Activated CD4-positive, alpha-beta T cell treated with anti-CD3 and anti-CD28 coated beads, Interleukin-2, Interleukin-6, amounts not matched to agents 100 ng/mL and 50 ng/mL, durations not matched to agents 16 hours and 8 hours (primary cell): ENCODE measurements around the gene ARHGAP31.

Experiments used
- DNase-seq: peaks from one replicate; pipeline ENCODE4 v3.0.0-alpha.2; 2020

Gene ARHGAP31

DNA sequence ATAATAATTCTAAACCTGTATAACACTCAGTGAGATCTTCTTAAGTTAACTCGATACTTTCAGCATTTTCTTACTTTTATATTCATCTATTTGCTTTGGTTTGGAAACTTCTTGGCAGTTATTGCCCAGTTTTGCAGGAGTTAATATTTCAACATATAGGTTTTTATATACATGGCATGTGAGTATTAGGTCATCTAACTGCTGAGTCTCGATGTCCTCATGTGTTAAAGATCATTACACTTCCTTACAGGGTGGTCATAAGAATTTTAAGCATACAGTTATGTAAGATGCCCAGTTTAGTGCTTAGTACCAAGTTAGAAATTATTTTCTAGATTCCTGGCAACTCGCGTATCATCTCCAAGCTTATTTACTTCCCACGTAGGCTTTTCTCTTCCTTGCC, 106.3 kb downstream of the ARHGAP31 start:
- no peak for DNase-seq

- DNase-seq, result peak; percentile 7
Measured at GRCh38 chr3:119401069-119401468, 106.9 kb downstream of the ARHGAP31 start.

- no peak for DNase-seq
Measured at GRCh38 chr3:119401503-119402440, 107.6 kb downstream of the ARHGAP31 start.

DNA sequence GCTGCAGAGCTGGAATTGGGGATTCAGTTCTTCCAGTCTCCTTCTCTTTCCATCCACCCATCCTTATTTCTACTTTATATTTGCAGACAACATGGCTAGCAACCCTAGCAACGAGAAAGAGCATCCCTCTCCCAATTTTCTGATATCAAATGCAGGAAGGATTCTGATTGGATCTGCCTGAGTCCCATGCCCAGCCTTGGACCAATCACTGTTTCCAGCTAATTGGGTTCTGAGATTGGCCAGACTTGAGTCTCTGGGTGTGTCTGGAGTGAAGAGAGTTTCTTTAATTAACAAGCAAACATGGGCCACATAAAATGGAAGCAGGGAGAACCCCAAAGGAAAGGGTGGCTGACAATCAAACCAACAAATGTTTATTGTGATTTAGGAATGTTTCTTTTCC, 108.6 kb downstream of the ARHGAP31 start:
- DNase-seq, result no peak

DNA sequence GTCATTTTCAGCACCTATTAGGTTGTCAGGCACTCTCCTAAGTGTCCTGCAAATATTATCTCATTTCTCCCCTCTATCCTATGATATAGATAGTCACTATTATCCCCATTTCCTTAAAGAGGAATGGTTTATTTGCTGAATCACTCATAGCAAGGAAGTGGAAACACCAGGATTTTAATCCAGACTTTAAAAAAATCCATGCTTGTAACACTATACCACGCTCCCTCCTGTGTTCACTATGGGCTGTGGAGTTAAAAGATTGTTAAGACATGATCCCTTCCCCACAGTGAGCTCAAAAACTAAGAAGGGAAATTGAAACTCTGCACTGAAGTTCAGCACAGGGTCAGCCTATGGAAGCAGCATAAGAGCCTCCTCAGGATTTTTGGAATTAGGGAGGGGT, 109.0 kb downstream of the ARHGAP31 start:
- DNase-seq, result no peak

DNA sequence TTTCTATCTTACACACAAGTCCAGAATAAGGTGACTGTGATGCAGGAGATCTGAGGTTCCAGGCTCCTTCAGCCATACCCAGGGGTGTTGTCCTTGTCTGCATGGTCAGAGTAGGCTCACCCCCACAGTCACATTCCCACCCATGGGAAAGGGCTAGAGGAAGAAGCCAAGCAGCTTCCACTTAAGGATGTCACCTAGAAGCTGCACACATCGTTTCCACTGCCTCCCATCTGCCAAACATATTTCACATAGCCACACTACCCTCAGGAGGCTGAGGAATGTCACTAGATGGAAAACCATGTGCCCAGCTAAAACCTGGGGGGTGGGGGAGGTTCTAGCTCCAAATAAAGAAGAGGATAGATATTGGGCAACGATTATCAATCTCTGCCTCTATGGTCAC, 111.1 kb downstream of the ARHGAP31 start:
- DNase-seq, result no peak

DNA sequence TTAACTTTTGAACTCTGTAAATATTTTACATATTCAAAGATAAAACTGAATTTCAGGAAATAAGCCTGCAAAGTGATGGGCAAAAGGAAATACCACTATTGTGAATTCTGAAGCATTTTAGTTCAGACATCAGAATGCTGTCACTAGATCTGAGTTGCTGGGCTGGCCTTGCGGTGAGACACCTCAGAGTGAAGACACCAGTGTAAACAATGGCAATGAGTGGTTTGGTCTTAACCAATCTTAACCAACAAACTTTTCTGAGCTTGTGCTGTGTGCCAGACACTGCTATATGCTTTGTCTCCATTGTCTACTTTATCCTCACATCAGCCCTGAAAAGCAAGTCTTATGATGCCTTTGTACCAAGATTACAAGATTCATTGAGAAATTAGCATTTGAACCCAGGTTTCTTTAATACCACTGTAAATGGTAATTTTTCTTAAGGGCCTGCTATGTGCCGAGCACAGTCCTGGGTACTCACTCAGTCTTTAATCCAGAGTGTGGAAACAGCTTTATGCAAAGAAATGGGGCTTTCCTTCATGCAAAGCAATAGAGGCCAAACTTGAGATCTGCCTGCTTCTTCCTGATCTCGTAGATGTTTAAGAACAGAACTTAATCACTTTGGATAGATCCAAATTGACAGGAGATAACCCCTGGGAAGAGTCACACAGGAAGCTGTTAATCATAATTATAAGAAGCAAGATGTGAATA, 114.2 kb downstream of the ARHGAP31 start:
- DNase-seq, result no peak

GRCh38 chr3:119409844-119410243, 115.7 kb downstream of the ARHGAP31 start:
- DNase-seq, result no peak

GRCh38 chr3:119413603-119414280, 119.6 kb downstream of the ARHGAP31 start:
- no peak for DNase-seq

DNA sequence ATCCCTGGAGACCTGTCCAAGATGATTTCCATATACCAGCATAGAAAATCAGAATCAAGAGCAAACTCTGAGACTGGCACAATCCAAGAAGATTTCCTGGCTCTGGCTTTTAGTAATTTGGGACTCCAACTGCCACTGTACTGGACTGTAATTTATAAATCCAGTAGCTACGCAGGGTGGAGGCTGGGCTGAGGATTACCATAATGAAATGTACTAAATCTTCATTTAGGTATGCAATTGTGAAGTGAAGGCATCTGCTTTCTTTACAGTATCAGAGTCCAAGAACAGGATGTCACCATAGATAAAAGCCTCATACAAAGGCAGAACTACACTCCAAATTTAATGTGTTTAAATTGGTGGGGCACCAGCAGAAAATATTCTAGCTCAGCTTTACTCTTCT, 122.7 kb downstream of the ARHGAP31 start:
- no peak for DNase-seq

- DNase-seq, result no peak
Measured at GRCh38 chr3:119417771-119418512, 123.8 kb downstream of the ARHGAP31 start.

DNA sequence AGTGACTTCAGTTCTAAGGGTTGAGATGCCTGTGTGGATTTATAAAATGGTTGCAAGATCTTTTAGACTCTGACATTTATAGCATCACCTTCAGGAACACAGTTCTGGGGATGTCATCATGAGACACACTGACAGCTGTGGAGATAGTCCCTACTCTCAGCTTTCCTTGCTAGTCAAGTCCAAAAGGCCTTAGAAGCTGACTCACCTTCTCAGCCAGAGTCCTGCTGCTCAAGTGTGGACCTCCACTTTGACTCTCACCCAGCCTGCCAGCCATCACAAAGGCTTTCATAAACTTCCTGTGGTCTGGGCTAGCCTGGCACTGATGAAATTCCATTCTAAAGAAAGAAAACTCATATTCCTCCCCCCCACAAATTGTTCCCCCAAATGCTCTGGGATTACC, 124.5 kb downstream of the ARHGAP31 start:
- DNase-seq, result no peak

DNA sequence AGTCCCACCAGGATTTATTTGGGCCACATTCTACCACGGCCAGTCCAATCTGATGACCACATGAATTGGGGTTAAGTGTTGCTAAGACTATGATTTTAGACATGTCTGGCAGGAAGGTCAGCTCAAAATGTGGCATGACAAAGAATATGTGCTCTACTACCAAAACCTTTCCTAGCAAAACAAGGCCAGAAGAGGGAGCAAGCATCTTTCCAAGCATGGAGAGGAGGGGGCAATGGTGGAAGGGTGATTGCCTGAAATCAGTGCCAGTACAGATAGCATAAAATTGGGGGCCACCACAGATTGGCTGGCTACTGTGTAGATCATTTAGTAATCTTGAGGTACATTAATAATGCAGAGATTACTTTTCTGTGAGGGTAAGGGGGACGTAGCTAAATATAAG, 126.0 kb downstream of the ARHGAP31 start:
- no peak for DNase-seq

DNA sequence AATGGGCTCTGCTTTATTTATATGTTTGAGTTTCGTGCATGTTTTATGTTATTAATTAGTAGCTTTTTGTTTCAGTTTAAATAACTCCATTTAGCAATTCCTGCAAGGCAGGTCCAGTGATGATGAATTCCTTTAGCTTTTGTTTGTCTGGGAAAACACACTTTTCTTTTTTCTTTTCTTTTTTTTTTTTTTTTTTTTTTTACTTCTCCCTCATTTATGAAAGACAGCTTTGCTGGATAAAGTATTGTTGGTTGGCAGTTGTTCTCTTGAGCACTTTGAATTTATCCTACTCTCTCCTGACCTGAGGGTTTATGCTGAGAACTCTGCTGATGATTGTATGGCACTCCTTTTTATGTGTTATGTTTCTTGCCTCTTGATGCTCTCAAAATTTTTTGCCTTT, 133.5 kb downstream of the ARHGAP31 start:
- no peak for DNase-seq

DNA sequence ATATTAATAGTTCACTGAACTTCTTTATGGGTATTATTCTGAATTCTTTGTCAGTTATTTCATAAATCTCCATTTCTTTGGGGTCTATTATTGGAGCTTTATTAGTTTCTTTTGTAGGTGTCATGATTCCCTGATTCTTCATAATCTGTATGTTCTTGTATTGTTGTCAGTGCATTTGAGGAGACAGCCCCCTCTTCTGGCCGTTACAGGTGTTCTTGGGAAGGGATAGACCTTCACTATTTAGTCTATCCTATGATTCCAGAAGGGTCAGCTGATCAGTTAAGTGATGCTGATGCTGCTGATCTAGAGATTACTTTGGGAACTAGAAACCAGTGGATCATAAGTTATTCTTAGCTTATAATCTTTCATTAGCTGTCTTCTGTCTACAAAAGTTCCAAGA, 134.4 kb downstream of the ARHGAP31 start:
- DNase-seq, result no peak

DNA sequence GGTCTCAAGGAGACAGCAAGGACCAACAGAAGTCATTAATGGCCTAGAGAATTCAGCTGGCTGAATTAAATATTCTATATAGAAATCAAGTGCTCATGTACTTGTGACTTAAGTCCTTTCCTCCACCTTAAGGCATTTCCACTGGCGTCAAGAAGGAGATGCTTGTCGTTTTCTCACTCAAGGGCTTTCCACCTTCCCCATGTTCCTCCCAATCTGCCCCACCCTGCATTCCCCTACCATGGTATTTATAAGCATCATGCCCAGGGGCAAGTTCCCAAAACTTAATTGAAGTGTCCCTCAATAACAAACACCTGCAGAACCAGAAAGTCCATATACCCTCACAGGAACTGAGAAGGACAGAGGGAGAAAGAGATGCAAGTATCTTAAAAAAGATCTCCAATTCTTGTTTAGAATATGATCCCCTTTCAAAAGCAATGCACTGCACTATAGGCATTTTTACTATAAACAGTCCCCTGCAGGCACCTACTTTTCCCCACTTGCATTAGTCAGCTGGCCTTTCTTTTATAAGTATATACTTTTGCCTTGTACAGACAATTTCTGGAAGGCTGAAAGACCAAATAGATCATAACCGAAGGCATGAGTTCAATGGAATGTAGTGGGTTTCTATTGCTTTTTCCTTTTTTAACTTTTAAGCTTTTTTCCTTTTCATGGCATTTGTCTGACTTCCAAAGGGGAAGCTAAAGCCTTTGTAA, 139.6 kb downstream of the ARHGAP31 start:
- no peak for DNase-seq

DNA sequence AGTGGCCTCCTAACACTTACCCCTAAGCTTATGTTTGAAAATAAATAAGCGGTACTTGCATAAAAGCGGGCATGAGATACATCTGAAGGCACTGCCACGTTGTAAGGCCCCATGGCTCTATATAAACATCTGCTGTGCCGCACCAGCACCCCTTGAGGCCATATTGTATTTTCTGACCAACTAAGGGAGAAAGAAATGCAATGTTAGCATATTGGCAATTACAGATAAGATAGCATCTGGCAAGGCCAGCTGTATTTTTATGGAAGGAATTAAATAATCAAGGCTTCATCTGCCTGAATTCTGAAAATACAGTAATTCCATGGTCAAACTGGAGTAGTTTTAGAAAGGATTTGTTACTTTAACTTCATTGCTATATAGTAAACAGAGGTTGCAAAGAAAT, 140.5 kb downstream of the ARHGAP31 start:
- DNase-seq, result no peak

- no peak for DNase-seq
Measured at GRCh38 chr3:119436977-119437376, 142.8 kb downstream of the ARHGAP31 start.

DNA sequence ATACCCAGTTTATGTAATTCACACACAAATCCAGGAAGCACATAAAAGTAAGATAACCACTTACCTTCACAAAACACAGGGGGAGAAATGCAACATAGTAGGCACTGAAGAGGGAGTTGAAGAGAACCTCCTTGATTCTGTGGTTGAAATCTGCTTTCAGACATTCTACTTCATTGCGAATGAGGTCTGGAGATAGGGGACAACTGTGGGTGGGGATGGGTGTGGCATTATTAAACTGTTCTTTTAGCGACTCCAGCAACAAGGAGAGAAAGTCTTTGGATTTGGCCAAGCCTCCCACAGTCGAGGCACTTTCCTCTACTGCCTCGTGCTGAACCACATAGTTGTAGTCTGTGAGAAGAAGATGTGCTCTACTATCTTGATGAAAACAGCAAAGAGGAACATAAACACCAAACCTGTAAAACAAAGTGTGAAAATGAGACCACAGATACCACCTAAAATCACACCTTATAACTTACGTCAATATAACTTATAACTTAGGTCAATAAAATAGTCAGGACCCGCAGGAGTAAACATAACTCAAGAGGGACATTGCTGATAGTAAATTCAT, 143.6 kb downstream of the ARHGAP31 start:
- no peak for DNase-seq

DNA sequence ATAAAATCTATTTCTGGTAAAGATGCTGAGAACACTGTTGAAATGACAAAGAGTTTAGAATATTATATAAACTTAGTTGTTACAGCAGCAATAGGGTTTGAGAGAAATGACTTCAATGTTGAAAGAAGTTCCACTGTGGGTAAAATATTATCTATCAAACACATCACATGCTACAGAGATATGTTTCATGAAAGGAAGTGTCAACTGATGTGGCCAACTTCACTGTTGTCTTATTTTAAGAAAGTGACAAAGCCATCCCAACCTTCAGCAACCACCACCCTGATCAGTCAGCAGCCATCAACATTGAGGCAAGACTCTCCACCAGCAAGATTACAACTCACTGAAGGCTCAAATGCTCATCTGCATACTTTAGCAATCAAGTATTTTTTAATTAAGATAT, 149.0 kb downstream of the ARHGAP31 start:
- DNase-seq, result no peak

GRCh38 chr3:119444590-119444989, 150.4 kb downstream of the ARHGAP31 start:
- DNase-seq, result peak; percentile 15

- no peak for DNase-seq
Measured at GRCh38 chr3:119453822-119454221, 159.6 kb downstream of the ARHGAP31 start.
